ENCODE data around the gene SPC24.
"Not testable (repeated sequence)": the region's sequence is repeated elsewhere in the genome, so short reads cannot be mapped to it uniquely, and the experiment has no call there.

The SPC24 gene

GRCh38 chr19:11123114-11123513 lies 32.5 kb downstream of the SPC24 start:
- DNase-seq, result no peak

- not testable (repeated sequence) for DNase-seq
These were observed 33.6 kb downstream of the SPC24 start for GRCh38 chr19:11121963-11122362.

- DNase-seq, result no peak
These were observed 39.1 kb downstream of the SPC24 start for GRCh38 chr19:11116507-11116906.

- DNase-seq, result no peak
These were observed 39.6 kb downstream of the SPC24 start for GRCh38 chr19:11115895-11116446.

GRCh38 chr19:11115042-11115441 lies 40.5 kb downstream of the SPC24 start:
- DNase-seq, result no peak

- DNase-seq, result no peak
These were observed 42.4 kb downstream of the SPC24 start for GRCh38 chr19:11113140-11113708.

- DNase-seq, result no peak
These were observed 43.8 kb downstream of the SPC24 start for GRCh38 chr19:11111771-11112144.

- DNase-seq, result no peak
These were observed 44.3 kb downstream of the SPC24 start for GRCh38 chr19:11111117-11111770.

GRCh38 chr19:11108746-11109145 lies 46.8 kb downstream of the SPC24 start:
- DNase-seq, result no peak

- no peak for DNase-seq
These were observed 49.1 kb downstream of the SPC24 start for GRCh38 chr19:11106477-11106876.

GRCh38 chr19:11105014-11105636 lies 50.5 kb downstream of the SPC24 start:
- DNase-seq, result no peak

GRCh38 chr19:11103667-11104066 lies 51.9 kb downstream of the SPC24 start:
- DNase-seq, result not testable (repeated sequence)

- DNase-seq, result no peak
These were observed 52.6 kb downstream of the SPC24 start for GRCh38 chr19:11102944-11103343.

- DNase-seq, result no peak
These were observed 54.5 kb downstream of the SPC24 start for GRCh38 chr19:11101057-11101456.

GRCh38 chr19:11100049-11100448 lies 55.5 kb downstream of the SPC24 start:
- no peak for DNase-seq

- no peak for DNase-seq
These were observed 56.7 kb downstream of the SPC24 start for GRCh38 chr19:11098861-11099260.

GRCh38 chr19:11098327-11098726 lies 57.3 kb downstream of the SPC24 start:
- no peak for DNase-seq

- not testable (repeated sequence) for DNase-seq
These were observed 58.2 kb downstream of the SPC24 start for GRCh38 chr19:11097367-11097766.

- no peak for DNase-seq
These were observed 59.3 kb downstream of the SPC24 start for GRCh38 chr19:11096210-11096841.
